HG03039 (cell line): ENCODE measurements around the gene IFI44.

Source experiments
- ATAC-seq: cut with Tn5 transposase; IDR thresholded peaks from one replicate; pipeline ENCODE4 v1.9.1; 2021; ENCODE audit warnings: mild to moderate bottlenecking, moderate library complexity; ENCODE audit not compliant: unreplicated experiment

Gene IFI44

GRCh38 chr1:78649628-78650027 is at the start of gene IFI44:
TSS of gene IFI44 (plus strand) at chr1:78649831. CDS start at chr1:78650196, 365 bp downstream.
- peak; percentile 86 for ATAC-seq

GRCh38 chr1:78601068-78601467 is 48.6 kb upstream of the IFI44 start:
- ATAC-seq = no peak

- no peak for ATAC-seq
Measured at GRCh38 chr1:78603206-78603605, 46.4 kb upstream of the IFI44 start.

GRCh38 chr1:78604643-78605042 is 45.0 kb upstream of the IFI44 start:
- no peak for ATAC-seq

GRCh38 chr1:78606274-78606673 is 43.4 kb upstream of the IFI44 start:
- ATAC-seq = no peak

- ATAC-seq = no peak
Measured at GRCh38 chr1:78607334-78607927, 42.2 kb upstream of the IFI44 start.

- ATAC-seq = no peak
Measured at GRCh38 chr1:78607944-78608343, 41.7 kb upstream of the IFI44 start.

GRCh38 chr1:78617615-78618026 is 32.0 kb upstream of the IFI44 start:
- peak; percentile 44 for ATAC-seq

- ATAC-seq = no peak
Measured at GRCh38 chr1:78619032-78619431, 30.6 kb upstream of the IFI44 start.

- peak; percentile 6 for ATAC-seq
Measured at GRCh38 chr1:78619446-78619802, 30.2 kb upstream of the IFI44 start.

GRCh38 chr1:78619803-78620579 is 29.6 kb upstream of the IFI44 start, which contains the start of gene IFI44L:
TSS of gene IFI44L (plus strand) at chr1:78620448. CDS start at chr1:78627916, 7,468 bp downstream.
- peak; percentile 50 for ATAC-seq

- no peak for ATAC-seq
Measured at GRCh38 chr1:78620666-78621065, 29.0 kb upstream of the IFI44 start.

- no peak for ATAC-seq
Measured at GRCh38 chr1:78622548-78622947, 27.1 kb upstream of the IFI44 start.

- ATAC-seq = no peak
Measured at GRCh38 chr1:78624035-78624434, 25.6 kb upstream of the IFI44 start.

GRCh38 chr1:78627321-78627720 is 22.3 kb upstream of the IFI44 start:
- no peak for ATAC-seq

- no peak for ATAC-seq
Measured at GRCh38 chr1:78630600-78630999, 19.0 kb upstream of the IFI44 start.

- no peak for ATAC-seq
Measured at GRCh38 chr1:78633209-78633608, 16.4 kb upstream of the IFI44 start.

- no peak for ATAC-seq
Measured at GRCh38 chr1:78640462-78640861, 9.2 kb upstream of the IFI44 start.

GRCh38 chr1:78641558-78641957 is 8.1 kb upstream of the IFI44 start:
- ATAC-seq = no peak

GRCh38 chr1:78645723-78646122 is 3.9 kb upstream of the IFI44 start:
- no peak for ATAC-seq

- no peak for ATAC-seq
Measured at GRCh38 chr1:78647238-78647637, 2.4 kb upstream of the IFI44 start.

- ATAC-seq = no peak
Measured at GRCh38 chr1:78650114-78650660, 556 bp downstream of the IFI44 start.
